B cell (primary cell): ENCODE results near the gene PEX6. TPM values are rescaled to one million over a fixed set of nuclear protein-coding genes. Genes with fewer than 3 reads are reported as not detected.

Experiments
- ATAC-seq: fragments of 200-7000 bp; cut with Tn5 transposase; one replicate; pipeline ENCODE4 v1.10.0; 2021; ENCODE audit warnings: low read depth, mild to moderate bottlenecking, moderate number of reproducible peaks, moderate library complexity
- CTCF ChIA-PET: fragments of 350-600 bp; sonication (Branson Sonifier 250); formaldehyde crosslinking; loops from one replicate; lab custom pipeline; 2021; ENCODE audit warnings: antibody characterized with exemption, inconsistent platforms; lab: Charles Lee
- POLR2A ChIA-PET: fragments of 350-600 bp; sonication (Branson Sonifier 250); formaldehyde crosslinking; loops from one replicate; lab custom pipeline; 2021; ENCODE audit warnings: antibody characterized with exemption; lab: Charles Lee
- DNase-seq: peaks from one replicate; pipeline ENCODE4 v3.0.0; 2013
- H2AFZ ChIP-seq: 2 replicates; pipeline ENCODE4 v1.6.1; 2012; ENCODE audit warnings: mild to moderate bottlenecking, low read depth, low read length; ENCODE audit not compliant: insufficient read depth, poor library complexity, severe bottlenecking
- H3K27ac ChIP-seq, 2 donors: 1 replicate in 1 of 2; 2 replicates in 1 of 2; pipeline ENCODE4 v1.5.1; 2012 to 2013; ENCODE audit warnings: low read length in 2 of 2, mild to moderate bottlenecking in 2 of 2, moderate library complexity in 1 of 2
- H3K27me3 ChIP-seq, 4 experiments: fragments of 200-600 bp in 1 of 4; sonication (generic) in 1 of 4; replicated peaks in 1 of 4; 1 replicate in 2 of 4; 2 replicates in 2 of 4; pipeline versions ENCODE4 v1.6.1 to v1.7.0; 2013 to 2016; ENCODE audit warnings: low read length in 3 of 4, mild to moderate bottlenecking in 2 of 4, mixed read lengths in 1 of 4, moderate library complexity in 1 of 4; ENCODE audit not compliant: insufficient read depth in 4 of 4, control insufficient read depth in 3 of 4; ENCODE audit errors: control extremely low read depth in 1 of 4
- H3K36me3 ChIP-seq, 2 experiments: replicated peaks in 1 of 2; 1 replicate in 1 of 2; 2 replicates in 1 of 2; pipeline versions ENCODE4 v1.6.1 to v1.7.1; 2013; ENCODE audit warnings: low read length in 1 of 2; ENCODE audit not compliant: insufficient read depth in 2 of 2, control insufficient read depth in 1 of 2; ENCODE audit errors: control extremely low read depth in 1 of 2, extremely low read depth in 1 of 2
- H3K4me1 ChIP-seq, 2 donors: fragments of 200-600 bp in 1 of 2; sonication (generic) in 1 of 2; 1 replicate in 1 of 2; 2 replicates in 1 of 2; pipeline versions ENCODE4 v1.5.1 to v1.6.1; 2013 to 2017; ENCODE audit warnings: low read length in 2 of 2; ENCODE audit not compliant: control insufficient read depth in 2 of 2, insufficient read depth in 2 of 2
- H3K4me2 ChIP-seq: replicated peaks from 2 replicates; pipeline ENCODE3; 2012; ENCODE audit warnings: mild to moderate bottlenecking, low read depth, low read length; ENCODE audit not compliant: poor library complexity, severe bottlenecking
- H3K4me3 ChIP-seq, 5 experiments: fragments of 200-600 bp in 1 of 5; sonication (generic) in 1 of 5; 1 replicate in 3 of 5; 2 replicates in 2 of 5; pipeline versions ENCODE4 v1.5.1 to v1.7.0; 2011 to 2016; ENCODE audit warnings: low read length in 4 of 5, mild to moderate bottlenecking in 4 of 5, low read depth in 2 of 5, control low read depth in 1 of 5, moderate library complexity in 1 of 5; ENCODE audit not compliant: insufficient read depth in 1 of 5; ENCODE audit errors: control extremely low read depth in 1 of 5, extremely low read depth in 1 of 5
- H3K79me2 ChIP-seq: fragments of 200-600 bp; sonication (generic); one replicate; pipeline ENCODE4 v1.6.0; 2016; ENCODE audit warnings: low read length; ENCODE audit not compliant: control insufficient read depth, insufficient read depth
- H3K9ac ChIP-seq: fragments of 200-600 bp; sonication (generic); 2 replicates; pipeline ENCODE4 v1.6.1; 2017; ENCODE audit warnings: mild to moderate bottlenecking, low read length, moderate library complexity
- H3K9me3 ChIP-seq, 3 donors: one replicate each; pipeline versions ENCODE4 v1.6.1 to v1.7.1; 2013; ENCODE audit warnings: low read length in 2 of 3; ENCODE audit not compliant: control insufficient read depth in 2 of 3, insufficient read depth in 1 of 3; ENCODE audit errors: control extremely low read depth in 1 of 3
- H4K20me1 ChIP-seq: 2 replicates; pipeline ENCODE4 v1.6.0; 2012; ENCODE audit warnings: mild to moderate bottlenecking, low read length; ENCODE audit not compliant: insufficient read depth, control insufficient read depth, poor library complexity, severe bottlenecking
- H3K27ac Mint-ChIP-seq: one replicate; pipeline ENCODE4 v1.8.0; 2021; ENCODE audit warnings: mixed read lengths
- H3K27me3 Mint-ChIP-seq: one replicate; pipeline ENCODE4 v1.8.0; 2021; ENCODE audit warnings: mixed read lengths
- H3K4me1 Mint-ChIP-seq: one replicate; pipeline ENCODE4 v1.8.0; 2021; ENCODE audit warnings: mixed read lengths
- H3K4me3 Mint-ChIP-seq: one replicate; pipeline ENCODE4 v1.8.0; 2021; ENCODE audit warnings: mixed read lengths
- H3K9me3 Mint-ChIP-seq: one replicate; pipeline ENCODE4 v1.8.0; 2022; ENCODE audit warnings: mixed read lengths; ENCODE audit not compliant: insufficient read depth
- CTCF ChIP-seq: fragments of 200-600 bp; IDR thresholded peaks from one replicate; pipeline ENCODE4 v1.8.0; 2022; ENCODE audit warnings: antibody characterized with exemption, mild to moderate bottlenecking
- EZH2 ChIP-seq: IDR thresholded peaks from 2 replicates; pipeline ENCODE4 v1.6.1; 2012; ENCODE audit warnings: borderline replicate concordance, low read depth, mild to moderate bottlenecking, moderate library complexity, low read length; ENCODE audit not compliant: insufficient read depth, poor library complexity, severe bottlenecking
- WGBS: methylation state at CpG from one replicate; pipeline ENCODE4 v1.1.5; 2013; ENCODE audit warnings: missing lambda C conversion rate; ENCODE audit not compliant: insufficient coverage; 5-methylcytosine and 5-hydroxymethylcytosine counted together
- intact Hi-C: fragments of 100-400 bp; cut with micrococcal nuclease; formaldehyde crosslinking; loops from one replicate; pipeline ENCODE4 v1.10.0; 2022
- polyA plus RNA-seq: library from polyadenylated mRNA; depleted of rRNA; stranded (reverse); fragments of >200 nt; gene quantifications from 2 replicates; pipeline ENCODE4 v1.2.3, GENCODE V29; 2012
- total RNA-seq, 2 donors: library from RNA; stranded (reverse); fragments of 120-200 nt in 1 of 2; gene quantifications; 1 replicate in 1 of 2; 2 replicates in 1 of 2; pipeline versions ENCODE4 v1.2.3 to v1.2.4, GENCODE V29; 2013 to 2022

The PEX6 gene
- total and polyA plus RNA-seq, 2 donors (not counting 1 experiment from before 2014, with no cell fraction given), result 16.0 to 16.6 TPM

GRCh38 chr6:42938987-42939809 lies 39.8 kb downstream of the PEX6 start:
- no peaks in the 10 kb centered on the region for H3K9me3 ChIP-seq
- no peak overlapping the region for H3K4me2 ChIP-seq
- POLR2A ChIA-PET, result no interaction called here
- H3K36me3 ChIP-seq, result peaks cover 5 to 76% of the 10 kb centered on the region in 2 experiments
- no peak for ATAC-seq
- DNase-seq, result no peak
- Mint-ChIP-seq H3K27me3 (no peaks in the 10 kb centered on the region), H3K4me1 (peaks cover 26% of the 10 kb centered on the region), H3K9me3 (no peaks in the 10 kb centered on the region), H3K4me3 (no peak overlapping the region), H3K27ac (peak overlapping the region; percentile 10)
- no peak overlapping the region for H3K4me3 ChIP-seq
- H3K4me1 ChIP-seq, result peaks cover 7 to 15% of the 10 kb centered on the region in 2 donors
- peaks cover 63% of the 10 kb centered on the region for H4K20me1 ChIP-seq
- H3K27ac ChIP-seq, result no peak overlapping the region
- no peak overlapping the region for H2AFZ ChIP-seq
- WGBS, result 90% methylated on average over 4 of the region's 9 CpGs
- intact Hi-C loops, result no loop called here
- no peak for TF ChIP-seq EZH2
- TF ChIP-seq CTCF, result no peak
- no peak overlapping the region for H3K9ac ChIP-seq
- H3K79me2 ChIP-seq, result peaks cover 51% of the 10 kb centered on the region
- H3K27me3 ChIP-seq, result no peaks in the 10 kb centered on the region
- CTCF ChIA-PET, result interaction anchor here (0.6 to 1.1 kb wide), 2 partner anchors 43 to 567 kb away, joined by 3 read pairs; no protein-coding TSS in a partner anchor

- Mint-ChIP-seq H3K27ac (peak overlapping the region; percentile 53), H3K9me3 (no peaks in the 10 kb centered on the region), H3K4me1 (peaks cover 33% of the 10 kb centered on the region), H3K27me3 (no peaks in the 10 kb centered on the region), H3K4me3 (no peak overlapping the region)
- WGBS, result 97% methylated on average over 3 of the region's 5 CpGs
- ChIA-PET POLR2A (no interaction called here), CTCF (no interaction called here)
- Histone ChIP-seq H3K4me2 (no peak overlapping the region), H2AFZ (no peak overlapping the region), H3K27ac (no peak overlapping the region), H3K79me2 (peaks cover 59% of the 10 kb centered on the region), H3K4me3 (no peak overlapping the region), H3K4me1 (peaks cover 14 to 21% of the 10 kb centered on the region in 2 donors), H3K27me3 (no peaks in the 10 kb centered on the region), H4K20me1 (peaks cover 71% of the 10 kb centered on the region), H3K9ac (no peak overlapping the region), H3K36me3 (peaks cover 2 to 77% of the 10 kb centered on the region in 2 experiments), H3K9me3 (no peaks in the 10 kb centered on the region)
- no peak for TF ChIP-seq CTCF
- intact Hi-C loops, result no loop called here
- DNase-seq (no peak), ATAC-seq (no peak)
These were observed 40.6 kb downstream of the PEX6 start for GRCh38 chr6:42938428-42938796.
